Measurements from ENCODE around the gene IL22RA1.

- TF ChIP-seq SMAD2 (IDR thresholded peaks at IDR 0.05; ENCODE audit: low read depth, low read length), result no peak
- TF ChIP-seq TCF7L2 (IDR thresholded peaks at IDR 0.05; ENCODE audit: low read depth, low read length), result no peak
These were observed 39.1 kb downstream of the IL22RA1 start for GRCh38 chr1:24103879-24104278.

All from K562 (cell line).